VCaP (cell line): ENCODE measurements around the gene GNAQ.

Source experiments
- H3K27ac ChIP-seq: fragments of 450-650 bp; 2 replicates; pipeline ENCODE4 v1.5.1; 2017
- TF ChIP-seq, protein P1 (sequence below): fragments of 450-650 bp; conservative IDR thresholded peaks from 2 replicates; pipeline ENCODE4 v1.5.1; 2017; ENCODE audit warnings: mild to moderate bottlenecking, moderate library complexity

GNAQ gene

DNA sequence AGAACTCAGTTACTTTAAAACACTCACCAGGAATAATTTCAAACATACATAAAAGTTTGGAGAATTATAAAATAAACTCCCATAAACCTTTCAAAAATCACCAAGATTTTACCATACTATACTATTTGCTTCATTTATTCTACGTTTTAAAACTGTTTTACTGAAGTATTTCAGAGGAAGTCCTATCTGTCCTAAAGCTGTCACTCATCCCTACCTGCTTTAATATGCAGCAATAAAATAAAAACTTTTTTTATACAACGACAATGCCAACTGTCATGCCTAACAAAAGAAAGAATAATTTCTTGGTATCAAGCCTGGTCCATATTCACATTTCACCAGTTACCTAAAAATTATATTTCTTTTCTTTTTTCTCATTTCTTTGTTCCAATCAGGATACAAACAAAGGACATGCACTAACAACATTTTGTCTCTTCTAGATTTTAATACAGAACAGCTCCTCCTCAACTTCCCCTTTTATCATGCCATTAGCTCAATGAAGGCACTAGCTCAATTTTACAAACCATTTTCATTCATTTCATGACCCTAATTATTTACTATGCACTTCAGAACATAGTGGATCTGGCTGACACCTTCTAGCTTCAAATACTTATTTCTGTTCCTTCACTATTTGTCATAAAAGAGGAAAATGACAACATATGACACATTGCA, 135.2 kb downstream of the GNAQ start:
- TF ChIP-seq, protein P1, sequence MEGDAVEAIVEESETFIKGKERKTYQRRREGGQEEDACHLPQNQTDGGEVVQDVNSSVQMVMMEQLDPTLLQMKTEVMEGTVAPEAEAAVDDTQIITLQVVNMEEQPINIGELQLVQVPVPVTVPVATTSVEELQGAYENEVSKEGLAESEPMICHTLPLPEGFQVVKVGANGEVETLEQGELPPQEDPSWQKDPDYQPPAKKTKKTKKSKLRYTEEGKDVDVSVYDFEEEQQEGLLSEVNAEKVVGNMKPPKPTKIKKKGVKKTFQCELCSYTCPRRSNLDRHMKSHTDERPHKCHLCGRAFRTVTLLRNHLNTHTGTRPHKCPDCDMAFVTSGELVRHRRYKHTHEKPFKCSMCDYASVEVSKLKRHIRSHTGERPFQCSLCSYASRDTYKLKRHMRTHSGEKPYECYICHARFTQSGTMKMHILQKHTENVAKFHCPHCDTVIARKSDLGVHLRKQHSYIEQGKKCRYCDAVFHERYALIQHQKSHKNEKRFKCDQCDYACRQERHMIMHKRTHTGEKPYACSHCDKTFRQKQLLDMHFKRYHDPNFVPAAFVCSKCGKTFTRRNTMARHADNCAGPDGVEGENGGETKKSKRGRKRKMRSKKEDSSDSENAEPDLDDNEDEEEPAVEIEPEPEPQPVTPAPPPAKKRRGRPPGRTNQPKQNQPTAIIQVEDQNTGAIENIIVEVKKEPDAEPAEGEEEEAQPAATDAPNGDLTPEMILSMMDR, result no peak
- no peak overlapping the region for H3K27ac ChIP-seq

DNA sequence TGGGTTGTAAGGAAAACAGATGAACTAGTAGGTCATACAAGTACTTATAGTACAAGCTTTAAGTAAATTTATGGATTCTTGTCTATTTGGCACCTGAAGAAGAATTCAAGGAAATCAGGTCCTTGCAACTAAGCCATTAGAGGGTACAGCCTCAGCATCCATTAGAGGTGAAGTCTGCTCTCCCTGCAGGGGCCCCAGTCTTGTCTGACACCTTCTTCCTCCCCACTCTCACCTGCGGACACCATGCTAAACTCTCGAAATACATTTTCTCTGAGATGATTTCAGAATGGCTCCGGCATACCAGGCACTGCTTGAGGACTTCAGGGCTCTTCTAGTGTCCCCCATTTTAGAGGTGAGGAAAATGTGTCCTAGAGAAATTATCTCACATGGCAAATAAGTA, 137.9 kb downstream of the GNAQ start:
- TF ChIP-seq, protein P1, result no peak
- no peak overlapping the region for H3K27ac ChIP-seq

DNA sequence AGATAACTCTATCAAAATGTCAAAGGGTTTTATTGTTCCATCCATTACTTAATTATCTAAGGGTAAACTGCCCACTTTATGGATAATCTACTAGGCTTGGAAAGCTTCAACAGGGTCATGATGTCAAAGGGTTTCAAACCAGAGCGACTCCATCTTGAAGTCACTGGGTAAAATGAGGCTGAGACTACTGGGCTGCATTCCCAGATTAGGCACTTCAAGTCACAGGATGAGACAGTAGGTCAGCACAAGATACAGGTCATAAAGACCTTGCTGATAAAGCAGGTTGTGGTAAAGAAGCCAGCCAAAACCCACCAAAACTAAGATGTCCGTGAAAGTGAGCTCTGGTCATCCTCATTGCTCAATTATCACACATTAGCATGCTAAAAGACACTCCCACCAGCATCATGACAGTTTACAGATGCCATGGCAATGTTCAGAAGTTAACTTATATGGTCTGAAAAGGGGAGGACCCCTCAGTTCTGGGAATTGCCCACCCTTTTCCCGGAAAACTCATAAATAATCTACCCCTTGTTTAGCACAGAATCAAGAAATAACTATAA, 138.6 kb downstream of the GNAQ start:
- TF ChIP-seq, protein P1, result no peak
- H3K27ac ChIP-seq, result no peak overlapping the region

DNA sequence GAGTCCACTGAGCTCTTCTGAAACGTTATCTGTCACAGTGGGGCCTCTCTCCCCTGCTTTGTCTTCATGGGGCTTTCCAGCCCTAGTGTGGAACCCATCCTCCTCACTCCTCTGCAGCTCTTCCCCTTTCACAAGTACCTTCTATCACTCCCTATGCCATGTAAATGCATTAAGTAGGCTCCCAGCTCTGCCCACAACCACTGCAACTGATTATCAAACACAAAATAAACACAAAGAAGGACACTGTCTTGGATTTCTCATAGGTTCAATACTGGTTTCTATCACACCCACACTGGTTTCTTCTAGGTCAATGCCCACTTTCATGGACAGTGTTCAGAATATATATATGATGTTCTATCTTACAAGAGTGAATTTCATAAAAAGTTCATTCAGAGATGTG, 139.4 kb downstream of the GNAQ start:
- TF ChIP-seq, protein P1, result no peak
- no peak overlapping the region for H3K27ac ChIP-seq

DNA sequence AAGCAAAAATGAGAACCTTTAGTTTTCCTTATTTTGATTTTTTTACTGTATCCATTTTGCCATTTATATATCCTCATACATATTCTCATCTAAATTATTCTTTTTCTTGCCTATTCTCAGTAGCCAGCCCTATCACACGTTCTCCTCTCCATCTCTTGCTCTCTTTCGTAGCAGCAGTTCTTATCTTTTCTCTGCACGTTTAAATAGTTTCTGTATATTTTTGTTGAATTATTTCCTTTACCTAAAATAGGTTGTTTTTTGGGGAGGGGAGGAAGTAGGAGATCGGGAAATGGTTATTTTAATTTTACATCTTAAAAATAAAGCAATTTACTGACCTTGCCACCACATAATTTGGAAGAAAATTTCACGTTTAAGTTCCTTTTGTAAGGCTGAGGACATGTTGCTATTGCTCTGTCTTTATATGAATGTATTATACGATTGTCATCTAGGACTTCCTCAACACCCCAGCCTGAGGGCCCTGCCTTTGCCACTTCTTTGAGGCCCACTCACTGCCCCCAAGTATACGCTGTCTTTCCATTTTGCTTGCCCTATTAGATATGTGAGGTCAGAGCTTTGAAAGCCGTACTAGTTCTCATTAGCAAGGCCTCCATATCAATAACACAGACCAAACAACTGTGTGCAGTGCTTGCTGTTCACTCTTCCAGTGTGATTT, 140.3 kb downstream of the GNAQ start:
- TF ChIP-seq, protein P1, result no peak
- H3K27ac ChIP-seq, result no peak overlapping the region

DNA sequence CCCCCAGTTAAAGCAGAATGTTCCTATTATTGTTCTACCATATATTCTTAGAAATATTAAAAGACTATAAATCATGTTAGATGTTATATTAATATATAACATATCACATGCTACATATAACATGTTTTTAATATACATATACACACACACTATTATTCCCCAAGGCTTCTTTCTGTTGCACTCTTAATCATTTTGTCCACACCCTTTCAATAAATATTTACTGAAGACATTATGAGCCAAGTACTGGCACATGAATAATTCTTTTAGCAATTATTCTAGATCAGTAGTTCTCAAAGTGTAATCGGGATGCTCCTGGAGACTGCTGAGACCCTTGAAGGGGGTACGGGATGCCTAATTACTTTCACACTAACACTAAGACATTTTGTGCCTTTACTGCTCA, 143.9 kb downstream of the GNAQ start:
- TF ChIP-seq, protein P1, result no peak
- no peak overlapping the region for H3K27ac ChIP-seq

DNA sequence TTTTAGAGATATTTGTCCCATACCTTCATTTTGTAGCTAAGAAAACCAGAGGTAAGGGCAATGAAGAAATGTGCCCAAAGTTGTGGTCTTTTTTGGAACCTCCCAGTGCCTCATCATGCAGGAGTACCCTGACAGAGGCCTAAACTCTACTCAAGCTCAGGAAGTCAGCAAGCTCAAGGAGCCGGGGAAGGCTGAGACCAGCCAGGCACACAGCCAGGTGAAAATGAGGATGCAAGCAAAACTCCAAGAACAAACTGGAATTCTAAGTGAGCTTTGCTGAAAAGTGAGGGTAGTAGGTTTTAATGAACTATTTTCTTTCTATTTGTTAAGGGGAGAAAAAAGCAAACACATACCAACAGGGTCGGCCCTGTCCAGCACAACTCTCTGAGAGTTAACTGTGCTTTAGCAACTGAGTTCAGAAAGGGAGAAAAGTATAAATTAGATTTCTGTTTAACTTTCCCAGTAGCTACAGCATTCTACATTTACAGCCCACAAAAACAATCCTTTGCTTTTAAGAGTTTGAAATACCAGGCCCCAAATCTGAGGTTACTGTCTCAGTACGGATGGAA, 146.4 kb downstream of the GNAQ start:
- H3K27ac ChIP-seq, result no peak overlapping the region
- TF ChIP-seq, protein P1, result no peak
